ENCODE measurements around the gene CCDC50.

CCDC50 gene

DNA sequence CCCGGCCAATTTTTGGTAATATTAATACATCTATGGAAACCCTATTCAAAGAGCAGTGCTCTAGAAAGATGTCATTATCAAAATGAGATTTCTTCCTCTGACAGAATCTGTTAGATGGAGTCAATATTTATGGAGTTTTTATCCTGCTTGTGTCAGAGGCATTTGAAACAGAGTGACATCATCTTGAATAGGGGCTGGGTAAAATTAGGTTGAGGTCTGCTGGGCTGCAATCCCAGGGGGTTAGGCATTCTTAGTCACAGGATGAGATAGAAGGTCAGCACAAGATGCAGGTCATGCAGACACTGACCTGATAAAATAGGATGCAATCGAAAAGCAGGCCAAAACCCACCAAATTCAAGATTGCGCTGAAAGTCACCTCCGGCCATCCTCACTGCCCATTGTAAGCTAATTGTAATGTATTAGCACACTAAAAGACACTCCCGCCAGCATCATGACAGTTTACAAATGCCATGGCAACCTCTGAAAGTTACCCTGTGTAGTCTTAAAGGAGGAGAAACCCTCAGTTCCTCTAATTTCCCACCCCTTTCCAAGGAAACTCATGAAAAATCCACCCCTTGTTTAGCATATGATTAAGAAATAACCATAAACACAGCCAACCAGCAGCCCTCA lies 27.3 kb upstream of the CCDC50 start:
- Histone ChIP-seq H3K36me3 (ENCODE audit: insufficient read depth, low read length) (no peaks in the 10 kb centered on the region), H3K9me3 (ENCODE audit: control insufficient read depth, insufficient read depth, low read length) (no peaks in the 10 kb centered on the region), H3K4me1 (ENCODE audit: insufficient read depth, low read length) (peaks cover 7% of the 10 kb centered on the region; the same call in 1 of the 2 replicates), H3K9ac (ENCODE audit: low read depth, low read length) (no peak overlapping the region)

DNA sequence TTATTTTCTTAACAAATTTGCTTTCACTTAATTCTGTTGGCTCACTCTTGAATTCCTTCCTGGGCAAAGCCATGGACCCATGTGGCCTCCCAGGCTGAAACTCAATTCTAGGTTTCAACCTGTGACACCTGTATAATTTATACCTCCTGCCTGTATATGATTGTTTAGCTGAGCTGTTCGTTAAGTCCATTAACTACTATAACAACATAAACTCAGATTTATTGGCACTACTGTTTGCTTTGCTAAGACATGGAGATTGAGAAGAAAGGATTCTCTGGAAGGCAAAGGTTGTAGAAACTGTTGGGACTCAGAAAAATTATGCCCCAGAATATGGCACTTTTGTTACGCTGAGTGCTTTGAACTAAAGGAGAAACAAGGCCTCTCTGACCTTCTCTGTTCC lies 26.7 kb upstream of the CCDC50 start:
- H3K4me1 ChIP-seq (ENCODE audit: insufficient read depth, low read length): peaks cover 7% of the 10 kb centered on the region; the same call in 1 of the 2 replicates
- no peak overlapping the region for H3K9ac ChIP-seq (ENCODE audit: low read depth, low read length)
- H3K36me3 ChIP-seq (ENCODE audit: insufficient read depth, low read length): no peaks in the 10 kb centered on the region
- H3K9me3 ChIP-seq (ENCODE audit: control insufficient read depth, insufficient read depth, low read length): no peaks in the 10 kb centered on the region

DNA sequence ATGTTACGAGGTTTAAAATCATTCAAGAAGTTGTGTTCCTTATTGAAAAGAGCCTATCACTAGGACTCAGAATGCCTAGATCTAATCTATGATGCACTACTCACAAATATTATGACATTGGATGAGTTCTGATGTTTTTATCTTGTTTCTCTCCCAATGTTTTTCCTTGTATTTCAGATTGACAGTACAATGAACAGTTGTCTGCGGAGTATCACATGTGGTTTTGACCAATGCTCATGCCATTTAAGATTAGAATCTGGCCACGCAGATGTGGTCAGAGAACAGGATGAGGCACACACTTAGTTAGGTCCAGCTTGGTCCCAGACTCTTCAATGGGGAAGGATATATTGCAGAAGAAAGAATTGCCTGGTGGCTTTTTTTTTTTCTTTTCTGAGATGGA lies 25.6 kb upstream of the CCDC50 start:
- no peaks in the 10 kb centered on the region for H3K36me3 ChIP-seq (ENCODE audit: insufficient read depth, low read length)
- H3K9ac ChIP-seq (ENCODE audit: low read depth, low read length): no peak overlapping the region
- H3K9me3 ChIP-seq (ENCODE audit: control insufficient read depth, insufficient read depth, low read length): no peaks in the 10 kb centered on the region
- H3K4me1 ChIP-seq (ENCODE audit: insufficient read depth, low read length): peaks cover 7% of the 10 kb centered on the region; the same call in 1 of the 2 replicates

DNA sequence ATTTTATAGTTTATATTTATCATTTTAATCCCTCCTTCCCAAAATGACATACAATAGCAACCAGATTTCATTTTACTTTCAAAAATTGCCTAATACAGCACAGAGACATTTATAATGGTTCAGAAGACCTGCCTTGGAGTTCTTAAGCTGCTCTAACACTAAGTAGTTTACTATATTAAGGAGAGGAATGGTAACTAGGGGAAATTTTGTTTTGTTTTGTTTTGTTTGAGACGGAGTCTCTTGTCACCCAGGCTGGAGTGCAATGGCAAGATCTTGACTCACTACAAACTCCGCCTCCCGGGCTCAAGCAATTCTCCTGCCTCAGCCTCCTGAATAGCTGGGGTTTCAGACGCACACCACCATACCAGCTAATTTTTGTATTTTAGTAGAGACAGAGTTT lies 22.8 kb upstream of the CCDC50 start:
- H3K9me3 ChIP-seq (ENCODE audit: control insufficient read depth, insufficient read depth, low read length): no peaks in the 10 kb centered on the region
- peaks cover 7% of the 10 kb centered on the region; the same call in 1 of the 2 replicates for H3K4me1 ChIP-seq (ENCODE audit: insufficient read depth, low read length)
- H3K9ac ChIP-seq (ENCODE audit: low read depth, low read length): no peak overlapping the region
- no peaks in the 10 kb centered on the region for H3K36me3 ChIP-seq (ENCODE audit: insufficient read depth, low read length)

DNA sequence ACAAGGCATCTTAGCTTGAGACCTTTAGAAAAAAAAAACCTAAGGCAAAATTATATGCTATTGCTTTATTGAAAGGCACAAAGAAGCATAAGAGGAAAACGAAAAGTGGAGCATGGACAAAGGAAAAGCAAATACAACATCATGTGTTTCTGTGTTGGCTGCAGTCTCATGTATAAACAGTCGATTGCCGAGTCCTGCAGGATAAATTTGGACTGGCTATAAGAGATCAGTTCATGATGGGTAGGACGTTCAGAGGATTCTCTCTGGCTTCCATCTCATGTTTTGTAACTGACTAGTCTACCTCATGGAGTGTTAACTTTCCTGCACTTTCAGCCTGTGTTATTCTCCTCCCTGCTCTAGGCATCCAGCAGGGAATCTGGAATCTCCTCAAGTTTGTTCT lies 21.9 kb upstream of the CCDC50 start:
- H3K9me3 ChIP-seq (ENCODE audit: control insufficient read depth, insufficient read depth, low read length): no peaks in the 10 kb centered on the region
- H3K9ac ChIP-seq (ENCODE audit: low read depth, low read length): no peak overlapping the region
- H3K4me1 ChIP-seq (ENCODE audit: insufficient read depth, low read length): peaks cover 5% of the 10 kb centered on the region; the same call in 1 of the 2 replicates
- H3K36me3 ChIP-seq (ENCODE audit: insufficient read depth, low read length): no peaks in the 10 kb centered on the region

DNA sequence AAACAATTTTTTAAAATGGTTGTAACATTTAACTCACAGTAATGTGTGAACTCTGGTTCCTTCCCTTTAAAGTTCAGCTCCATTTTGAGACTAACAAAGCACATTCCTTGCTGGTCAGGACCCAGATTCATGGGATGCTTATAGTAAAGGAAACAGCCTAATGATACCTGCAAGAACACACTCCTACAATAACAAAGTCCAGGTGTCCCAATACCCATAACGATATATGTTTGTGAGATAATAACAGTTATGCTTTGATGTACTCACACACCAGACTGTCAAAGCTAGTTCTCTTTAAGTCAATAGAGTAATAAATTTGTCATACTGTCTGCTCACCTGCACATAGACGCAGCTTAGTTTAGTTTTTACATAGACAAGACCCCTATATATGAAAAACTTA lies 15.9 kb upstream of the CCDC50 start:
- H3K4me1 ChIP-seq (ENCODE audit: insufficient read depth, low read length): no peaks in the 10 kb centered on the region
- no peaks in the 10 kb centered on the region for H3K9me3 ChIP-seq (ENCODE audit: control insufficient read depth, insufficient read depth, low read length)
- no peak overlapping the region for H3K9ac ChIP-seq (ENCODE audit: low read depth, low read length)
- no peaks in the 10 kb centered on the region for H3K36me3 ChIP-seq (ENCODE audit: insufficient read depth, low read length)

DNA sequence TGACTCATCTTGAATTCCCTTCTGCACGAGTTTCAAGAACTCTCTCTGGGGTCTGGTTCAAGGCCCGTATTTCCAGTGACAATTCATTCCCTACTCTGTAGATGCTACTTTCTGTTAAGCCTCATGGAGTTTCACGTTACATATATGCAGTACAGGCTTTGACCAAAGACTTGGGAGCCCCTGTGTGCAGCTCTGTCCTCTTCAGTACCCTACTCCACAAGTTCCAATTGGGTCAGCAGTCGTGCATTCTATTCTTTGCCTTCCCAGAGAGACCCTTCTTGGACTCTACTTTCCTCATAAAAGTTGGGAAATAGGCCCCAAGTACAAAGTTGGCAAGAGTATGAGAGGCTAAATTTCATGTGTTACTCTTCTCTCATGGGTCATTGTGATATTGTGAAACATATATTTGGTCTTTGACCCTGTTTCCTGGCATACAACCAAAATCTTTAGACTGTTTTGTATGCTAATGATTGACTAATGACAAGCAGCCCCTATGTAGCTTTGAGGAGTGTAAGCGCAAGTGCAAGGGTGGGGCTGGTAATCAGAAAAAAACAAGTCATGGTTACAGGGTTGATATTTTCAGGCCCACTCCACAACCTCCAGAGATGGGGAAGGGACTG lies 15.0 kb upstream of the CCDC50 start:
- Histone ChIP-seq H3K9me3 (ENCODE audit: control insufficient read depth, insufficient read depth, low read length) (no peaks in the 10 kb centered on the region), H3K9ac (ENCODE audit: low read depth, low read length) (no peak overlapping the region), H3K36me3 (ENCODE audit: insufficient read depth, low read length) (no peaks in the 10 kb centered on the region), H3K4me1 (ENCODE audit: insufficient read depth, low read length) (no peaks in the 10 kb centered on the region)

DNA sequence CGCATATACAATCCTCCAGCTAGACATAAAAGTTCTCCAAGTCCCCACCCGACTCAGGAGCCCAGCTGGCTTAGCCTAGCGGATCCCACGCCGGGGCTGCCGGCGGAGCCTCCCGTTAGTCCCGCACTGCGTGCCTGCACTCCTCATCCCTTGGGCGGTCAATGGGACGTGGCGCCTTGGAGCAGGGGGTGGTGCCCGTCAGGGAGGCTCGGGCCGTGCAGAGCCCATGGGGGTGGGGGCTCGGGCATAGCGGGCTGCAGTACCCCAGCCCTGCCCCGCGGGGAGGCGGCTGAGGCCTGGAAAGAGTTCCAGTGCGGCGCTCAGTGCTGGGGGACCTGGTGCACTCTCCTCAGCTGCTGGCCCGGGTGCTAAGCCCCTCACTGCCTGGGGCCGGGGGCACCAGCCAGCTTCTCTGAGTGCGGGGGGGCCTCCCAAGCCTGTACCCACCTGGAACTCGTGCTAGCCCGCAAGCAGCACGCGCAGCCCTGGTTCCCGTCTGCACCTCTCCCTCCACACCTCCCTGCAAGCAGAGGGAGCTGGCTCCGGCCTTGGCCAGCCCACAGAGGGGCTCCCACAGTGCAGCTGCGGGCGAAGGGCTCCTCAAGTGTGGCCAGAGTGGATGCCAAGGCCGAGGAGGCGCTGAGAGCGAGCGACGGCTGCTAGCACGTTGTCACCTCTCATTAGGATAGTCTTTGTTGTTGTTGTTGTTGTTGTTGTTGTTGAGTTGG lies 12.2 kb upstream of the CCDC50 start:
- H3K4me1 ChIP-seq (ENCODE audit: insufficient read depth, low read length): no peaks in the 10 kb centered on the region
- H3K9ac ChIP-seq (ENCODE audit: low read depth, low read length): no peak overlapping the region
- no peaks in the 10 kb centered on the region for H3K9me3 ChIP-seq (ENCODE audit: control insufficient read depth, insufficient read depth, low read length)
- H3K36me3 ChIP-seq (ENCODE audit: insufficient read depth, low read length): no peaks in the 10 kb centered on the region

DNA sequence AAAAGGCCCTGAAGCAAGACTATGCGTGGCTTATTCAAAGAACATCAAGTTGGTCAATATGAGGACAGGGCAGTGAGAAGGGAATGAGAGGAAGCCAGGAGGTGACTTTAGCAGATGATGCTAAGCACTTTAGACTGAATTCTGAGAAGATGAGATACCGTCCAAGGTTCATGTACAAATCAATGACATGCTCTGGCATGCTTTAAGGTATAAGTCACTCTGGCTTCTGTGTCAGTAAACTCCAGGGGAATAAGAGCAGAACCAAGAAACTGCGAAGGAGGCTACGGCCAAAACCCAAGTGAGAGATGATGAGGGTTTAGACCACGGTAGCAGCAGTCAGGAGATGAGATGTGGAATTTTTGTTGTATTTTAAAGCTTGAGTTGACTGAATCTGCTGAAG lies 8.9 kb upstream of the CCDC50 start:
- no peak overlapping the region for H3K9ac ChIP-seq (ENCODE audit: low read depth, low read length)
- no peaks in the 10 kb centered on the region for H3K4me1 ChIP-seq (ENCODE audit: insufficient read depth, low read length)
- no peaks in the 10 kb centered on the region for H3K36me3 ChIP-seq (ENCODE audit: insufficient read depth, low read length)
- no peaks in the 10 kb centered on the region for H3K9me3 ChIP-seq (ENCODE audit: control insufficient read depth, insufficient read depth, low read length)

DNA sequence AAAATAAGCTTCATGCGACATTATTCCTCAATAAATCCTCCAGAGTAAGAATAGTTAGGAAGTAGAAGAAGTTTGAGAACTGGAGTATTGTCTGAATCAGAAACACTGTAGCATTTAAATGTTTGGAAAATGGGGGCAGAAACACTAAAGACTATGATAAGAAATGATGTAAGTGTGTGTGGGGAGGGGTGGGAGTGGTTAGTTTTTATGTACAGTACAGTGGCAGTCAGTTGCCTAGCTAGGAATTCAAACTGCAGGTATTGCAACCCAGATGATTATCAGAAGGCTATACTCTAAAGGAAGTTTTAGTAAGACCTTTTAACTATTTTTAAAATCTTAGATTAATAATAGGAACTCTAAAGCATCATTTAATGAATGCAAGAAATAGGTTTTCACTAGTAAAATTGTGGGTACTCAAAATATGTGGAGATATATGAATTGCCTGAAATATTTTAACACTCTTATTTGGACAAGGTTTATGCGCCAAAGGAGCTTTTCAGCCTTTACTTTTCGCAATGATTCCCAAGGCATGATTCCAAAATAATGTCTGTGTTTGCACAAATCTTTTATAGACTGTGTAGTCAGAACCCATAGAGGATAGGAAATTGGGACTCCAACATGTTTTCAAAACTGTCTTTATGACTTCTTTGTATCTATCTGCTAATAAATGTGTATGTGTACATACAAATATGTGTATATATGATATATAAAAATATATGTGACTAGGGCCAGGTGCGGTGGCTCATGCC lies 8.0 kb upstream of the CCDC50 start:
- no peaks in the 10 kb centered on the region for H3K4me1 ChIP-seq (ENCODE audit: insufficient read depth, low read length)
- no peak overlapping the region for H3K9ac ChIP-seq (ENCODE audit: low read depth, low read length)
- H3K36me3 ChIP-seq (ENCODE audit: insufficient read depth, low read length): no peaks in the 10 kb centered on the region
- no peaks in the 10 kb centered on the region for H3K9me3 ChIP-seq (ENCODE audit: control insufficient read depth, insufficient read depth, low read length)

DNA sequence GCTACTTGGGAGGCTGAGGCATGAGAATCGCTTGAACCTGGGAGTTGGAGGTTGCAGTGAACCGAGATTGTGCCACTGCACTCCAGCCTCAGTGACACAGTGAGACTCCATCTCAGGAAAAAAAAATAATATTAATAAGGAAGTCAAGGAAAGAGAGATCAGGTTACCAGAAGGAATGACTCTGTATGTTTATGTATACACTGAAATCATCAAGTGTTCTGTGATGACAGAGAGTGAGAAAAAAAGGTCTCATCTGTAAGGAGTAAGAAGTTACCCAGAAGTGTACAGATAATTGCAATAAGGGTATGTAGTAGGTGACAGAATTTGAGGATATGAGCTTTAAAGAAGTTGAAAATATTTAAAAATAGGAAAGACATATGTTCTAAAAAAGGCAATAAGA lies 4.3 kb upstream of the CCDC50 start:
- Histone ChIP-seq H3K9ac (ENCODE audit: low read depth, low read length) (no peak overlapping the region), H3K36me3 (ENCODE audit: insufficient read depth, low read length) (no peaks in the 10 kb centered on the region), H3K4me1 (ENCODE audit: insufficient read depth, low read length) (peaks cover 7% of the 10 kb centered on the region; the same call in 1 of the 2 replicates), H3K9me3 (ENCODE audit: control insufficient read depth, insufficient read depth, low read length) (no peaks in the 10 kb centered on the region)

DNA sequence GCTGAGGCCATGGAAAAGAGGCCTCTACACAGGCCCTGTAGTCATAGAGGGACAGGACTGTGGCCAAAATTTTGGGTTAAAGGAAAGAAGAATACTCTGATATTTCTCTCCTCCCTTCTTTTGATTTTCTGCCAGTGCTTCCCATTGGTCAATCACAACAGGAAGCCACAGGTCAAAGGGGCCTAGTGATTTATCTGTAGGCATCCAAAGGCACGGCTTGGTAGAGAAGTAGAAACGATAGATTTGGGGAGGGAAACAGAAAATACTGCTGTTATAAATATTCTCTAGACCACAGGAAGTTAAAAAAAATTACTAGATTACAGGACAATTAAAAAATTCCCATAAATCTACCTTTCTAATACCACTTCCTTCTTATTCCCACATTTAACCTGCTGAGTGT lies 1.7 kb upstream of the CCDC50 start:
- Histone ChIP-seq H3K4me1 (ENCODE audit: insufficient read depth, low read length) (peaks cover 18% of the 10 kb centered on the region), H3K9ac (ENCODE audit: low read depth, low read length) (no peak overlapping the region), H3K36me3 (ENCODE audit: insufficient read depth, low read length) (no peaks in the 10 kb centered on the region), H3K9me3 (ENCODE audit: control insufficient read depth, insufficient read depth, low read length) (no peaks in the 10 kb centered on the region)

DNA sequence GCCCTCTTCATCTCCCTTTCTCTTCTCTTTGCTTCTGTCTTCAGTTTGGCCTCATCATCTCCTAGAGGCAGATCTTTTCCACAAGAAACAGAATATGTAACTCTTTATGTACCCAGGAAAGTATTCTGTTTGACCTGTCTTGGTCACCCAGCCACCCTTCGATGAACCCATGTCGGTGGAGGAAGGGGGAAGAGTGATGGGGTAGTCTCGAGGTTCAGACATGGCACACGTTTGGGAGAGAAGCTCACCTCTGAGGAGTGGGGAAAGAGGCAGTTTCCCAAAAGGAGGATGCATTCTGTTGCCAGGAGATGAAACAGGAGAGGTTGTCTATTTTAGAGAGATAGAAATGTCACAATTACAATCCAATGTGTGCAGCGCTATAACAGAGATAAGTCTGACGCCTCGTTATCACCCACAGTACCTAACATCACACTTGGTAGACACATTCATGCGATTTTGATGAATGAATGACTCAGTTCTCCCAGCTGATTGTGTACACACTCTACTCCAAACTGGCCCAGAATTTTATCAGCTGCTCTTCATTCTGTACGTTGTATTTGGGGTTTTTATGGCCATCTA lies 722 bp upstream of the CCDC50 start:
- peak overlapping the region; percentile 86 for H3K9ac ChIP-seq (ENCODE audit: low read depth, low read length)
- no peaks in the 10 kb centered on the region for H3K9me3 ChIP-seq (ENCODE audit: control insufficient read depth, insufficient read depth, low read length)
- no peaks in the 10 kb centered on the region for H3K36me3 ChIP-seq (ENCODE audit: insufficient read depth, low read length)
- peaks cover 18% of the 10 kb centered on the region for H3K4me1 ChIP-seq (ENCODE audit: insufficient read depth, low read length)
